Measurements from ENCODE around the gene FAM180A. TPM values are rescaled to one million over a fixed set of nuclear protein-coding genes. Genes with fewer than 3 reads are reported as not detected.

Gene FAM180A
- polyA plus RNA-seq, 1 donor (not counting 4 experiments of a cell fraction or from before 2014, with no cell fraction given): 0.73 TPM

DNA sequence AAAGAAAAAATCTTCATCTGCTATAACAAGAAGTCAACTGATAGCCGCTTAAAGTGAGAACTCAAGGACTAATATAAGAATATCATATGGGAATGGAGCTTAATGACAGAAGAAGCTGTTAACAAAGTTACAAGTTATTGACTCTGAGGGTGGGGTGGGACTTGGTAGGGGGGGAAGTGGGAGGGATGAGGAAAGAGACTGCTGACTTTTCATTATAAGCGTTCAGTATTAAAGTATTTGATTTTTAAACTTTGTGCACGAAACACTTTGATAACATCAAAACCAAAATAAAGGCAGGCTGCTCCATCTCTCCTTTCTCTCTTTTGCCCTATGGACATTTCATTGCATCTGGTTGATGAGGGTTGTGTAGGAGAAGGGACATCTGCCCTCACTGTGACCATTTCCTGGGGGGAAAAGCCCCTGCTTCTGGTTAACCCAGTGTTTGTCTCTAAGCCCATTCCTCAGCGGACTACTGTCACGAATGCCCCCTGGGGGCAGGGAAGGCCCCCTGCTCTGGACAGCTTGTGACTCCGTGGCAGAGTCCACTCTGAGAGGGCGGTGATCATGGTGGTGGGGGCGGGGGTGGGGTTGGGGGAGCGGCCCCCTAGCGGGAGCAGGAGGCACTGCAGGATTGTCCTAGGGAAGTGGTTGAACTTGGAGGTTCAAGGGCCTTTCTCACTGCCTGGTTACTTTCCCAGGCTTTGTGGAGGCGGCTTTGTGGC lies 38.0 kb downstream of the FAM180A start:
- DNase-seq (ENCODE audit: low read depth, low spot score): no peak
- Histone ChIP-seq H3K9ac (ENCODE audit: control insufficient read depth, extremely low read depth, insufficient read depth, low read length) (no peak overlapping the region), H3K36me3 (ENCODE audit: control insufficient read depth in 2 of 2, extremely low read depth in 1 of 2, insufficient read depth in 2 of 2, low read length in 2 of 2) (no peaks in the 10 kb centered on the region), H3K4me2 (ENCODE audit: control insufficient read depth, extremely low read depth, insufficient read depth, low read depth, low read length) (no peak overlapping the region), H3K79me2 (ENCODE audit: control insufficient read depth, insufficient read depth, low read length) (no peaks in the 10 kb centered on the region), H3K9me1 (ENCODE audit: control insufficient read depth, extremely low read depth, insufficient read depth, low read length) (no peaks in the 10 kb centered on the region), H3K4me1 (ENCODE audit: control insufficient read depth, extremely low read depth, insufficient read depth, low read length) (peaks cover 38% of the 10 kb centered on the region), H3K9me3 (ENCODE audit: control insufficient read depth, low read depth, low read length) (no peaks in the 10 kb centered on the region), H2AFZ (ENCODE audit: control insufficient read depth, low read length) (no peak overlapping the region), H3K27me3 (ENCODE audit: control insufficient read depth, extremely low read depth, insufficient read depth, low read length) (no peaks in the 10 kb centered on the region), H3K4me3 (ENCODE audit: control insufficient read depth in 2 of 3, extremely low read depth in 1 of 3, insufficient read depth in 2 of 3, low read depth in 1 of 3, low read length in 3 of 3) (no peak overlapping the region), H3K27ac (ENCODE audit: control insufficient read depth, insufficient read depth, low read length) (no peak overlapping the region), H4K20me1 (ENCODE audit: control insufficient read depth, extremely low read depth, insufficient read depth, low read length) (no peaks in the 10 kb centered on the region)
- TF ChIP-seq, protein P1, sequence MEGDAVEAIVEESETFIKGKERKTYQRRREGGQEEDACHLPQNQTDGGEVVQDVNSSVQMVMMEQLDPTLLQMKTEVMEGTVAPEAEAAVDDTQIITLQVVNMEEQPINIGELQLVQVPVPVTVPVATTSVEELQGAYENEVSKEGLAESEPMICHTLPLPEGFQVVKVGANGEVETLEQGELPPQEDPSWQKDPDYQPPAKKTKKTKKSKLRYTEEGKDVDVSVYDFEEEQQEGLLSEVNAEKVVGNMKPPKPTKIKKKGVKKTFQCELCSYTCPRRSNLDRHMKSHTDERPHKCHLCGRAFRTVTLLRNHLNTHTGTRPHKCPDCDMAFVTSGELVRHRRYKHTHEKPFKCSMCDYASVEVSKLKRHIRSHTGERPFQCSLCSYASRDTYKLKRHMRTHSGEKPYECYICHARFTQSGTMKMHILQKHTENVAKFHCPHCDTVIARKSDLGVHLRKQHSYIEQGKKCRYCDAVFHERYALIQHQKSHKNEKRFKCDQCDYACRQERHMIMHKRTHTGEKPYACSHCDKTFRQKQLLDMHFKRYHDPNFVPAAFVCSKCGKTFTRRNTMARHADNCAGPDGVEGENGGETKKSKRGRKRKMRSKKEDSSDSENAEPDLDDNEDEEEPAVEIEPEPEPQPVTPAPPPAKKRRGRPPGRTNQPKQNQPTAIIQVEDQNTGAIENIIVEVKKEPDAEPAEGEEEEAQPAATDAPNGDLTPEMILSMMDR (optimal IDR thresholded peaks at IDR 0.05 in 1 of 3, IDR thresholded peaks at IDR 0.05 in 1 of 3, conservative IDR thresholded peaks at IDR 0.05 in 1 of 3; ENCODE audit: extremely low read depth in 1 of 3, insufficient read depth in 2 of 3, low read length in 3 of 3): peak; percentile 41 to 77 (median 62)
- TF ChIP-seq EZH2 (IDR thresholded peaks at IDR 0.05; ENCODE audit: low read length): no peak
- FAIRE-seq: no peak
- dilution Hi-C loops (cut with MboI; ENCODE audit: extremely low pct_ligation_motif_present, low sequenced_read_pairs): no loop called here

- H2AFZ ChIP-seq (ENCODE audit: control insufficient read depth, low read length): no peak overlapping the region
- no peaks in the 10 kb centered on the region for H3K9me1 ChIP-seq (ENCODE audit: control insufficient read depth, extremely low read depth, insufficient read depth, low read length)
- no peaks in the 10 kb centered on the region for H3K27me3 ChIP-seq (ENCODE audit: control insufficient read depth, extremely low read depth, insufficient read depth, low read length)
- H3K9ac ChIP-seq (ENCODE audit: control insufficient read depth, extremely low read depth, insufficient read depth, low read length): no peak overlapping the region
- peaks cover 38% of the 10 kb centered on the region for H3K4me1 ChIP-seq (ENCODE audit: control insufficient read depth, extremely low read depth, insufficient read depth, low read length)
- H3K79me2 ChIP-seq (ENCODE audit: control insufficient read depth, insufficient read depth, low read length): no peaks in the 10 kb centered on the region
- DNase-seq (ENCODE audit: low read depth, low spot score): no peak
- H3K27ac ChIP-seq (ENCODE audit: control insufficient read depth, insufficient read depth, low read length): no peak overlapping the region
- H3K4me2 ChIP-seq (ENCODE audit: control insufficient read depth, extremely low read depth, insufficient read depth, low read depth, low read length): no peak overlapping the region
- dilution Hi-C loops (cut with MboI; ENCODE audit: extremely low pct_ligation_motif_present, low sequenced_read_pairs): no loop called here
- H4K20me1 ChIP-seq (ENCODE audit: control insufficient read depth, extremely low read depth, insufficient read depth, low read length): no peaks in the 10 kb centered on the region
- no peak for FAIRE-seq
- no peak for TF ChIP-seq EZH2 (IDR thresholded peaks at IDR 0.05; ENCODE audit: low read length)
- TF ChIP-seq, protein P1 (optimal IDR thresholded peaks at IDR 0.05 in 1 of 3, IDR thresholded peaks at IDR 0.05 in 1 of 3, conservative IDR thresholded peaks at IDR 0.05 in 1 of 3; ENCODE audit: extremely low read depth in 1 of 3, insufficient read depth in 2 of 3, low read length in 3 of 3): no peak
- no peaks in the 10 kb centered on the region for H3K9me3 ChIP-seq (ENCODE audit: control insufficient read depth, low read depth, low read length)
- no peaks in the 10 kb centered on the region for H3K36me3 ChIP-seq (ENCODE audit: control insufficient read depth in 2 of 2, extremely low read depth in 1 of 2, insufficient read depth in 2 of 2, low read length in 2 of 2)
- no peak overlapping the region for H3K4me3 ChIP-seq (ENCODE audit: control insufficient read depth in 2 of 3, extremely low read depth in 1 of 3, insufficient read depth in 2 of 3, low read depth in 1 of 3, low read length in 3 of 3)
Measured at GRCh38 chr7:135709508-135709907, 39.1 kb downstream of the FAM180A start.

Measured in keratinocyte (primary cell).